CD4-positive, CD25-positive, alpha-beta regulatory T cell (primary cell): ENCODE measurements around the gene RAB26. TPM values are rescaled to one million over a fixed set of nuclear protein-coding genes. Genes with fewer than 3 reads are reported as not detected.

ENCODE experiments used
- ATAC-seq, 2 donors: fragments of 150-1000 bp; cut with Tn5 transposase; one replicate each; pipeline ENCODE4 v1.10.0; 2021; ENCODE audit warnings: low read depth in 2 of 2, moderate number of reproducible peaks in 2 of 2, moderate library complexity in 1 of 2
- DNase-seq, 3 donors: peaks; one replicate each; pipeline versions ENCODE4 v3.0.0 to v3.0.0-alpha.2; 2012 to 2022; ENCODE audit warnings: mixed read lengths in 1 of 3
- H3K27ac ChIP-seq: one replicate; pipeline ENCODE4 v1.7.0; 2013; ENCODE audit warnings: mild to moderate bottlenecking, low read length; ENCODE audit not compliant: insufficient read depth, poor library complexity, severe bottlenecking
- H3K27me3 ChIP-seq: one replicate; pipeline ENCODE4 v1.7.0; 2013; ENCODE audit warnings: low read length; ENCODE audit not compliant: control insufficient read depth, insufficient read depth
- H3K36me3 ChIP-seq: one replicate; pipeline ENCODE4 v1.7.0; 2013; ENCODE audit warnings: mild to moderate bottlenecking, low read length, moderate library complexity; ENCODE audit not compliant: control insufficient read depth, insufficient read depth
- H3K4me1 ChIP-seq: 2 replicates; pipeline ENCODE4 v1.7.0; 2013; ENCODE audit warnings: mild to moderate bottlenecking, low read length; ENCODE audit not compliant: insufficient read depth, control insufficient read depth, poor library complexity, severe bottlenecking
- H3K4me3 ChIP-seq: one replicate; pipeline ENCODE4 v1.7.0; 2013; ENCODE audit warnings: low read depth, mild to moderate bottlenecking, low read length, moderate library complexity
- H3K9me3 ChIP-seq, 2 experiments: 1 replicate in 1 of 2; 2 replicates in 1 of 2; pipeline ENCODE4 v1.7.0; 2013; ENCODE audit warnings: low read length in 2 of 2, mild to moderate bottlenecking in 1 of 2, moderate library complexity in 1 of 2; ENCODE audit not compliant: control insufficient read depth in 2 of 2
- H3K27ac Mint-ChIP-seq, 3 donors: one replicate each; pipeline ENCODE4 v1.8.0; 2020 to 2022; ENCODE audit warnings: mild to moderate bottlenecking in 3 of 3, mixed read lengths in 3 of 3, moderate library complexity in 2 of 3
- H3K27me3 Mint-ChIP-seq: one replicate; pipeline ENCODE4 v1.8.0; 2022; ENCODE audit warnings: mild to moderate bottlenecking, mixed read lengths
- H3K36me3 Mint-ChIP-seq: one replicate; pipeline ENCODE4 v1.8.0; 2020; ENCODE audit warnings: mixed read lengths
- H3K4me1 Mint-ChIP-seq, 4 donors: one replicate each; pipeline ENCODE4 v1.8.0; 2020 to 2022; ENCODE audit warnings: mixed read lengths in 4 of 4, mild to moderate bottlenecking in 1 of 4
- H3K4me3 Mint-ChIP-seq, 4 donors: one replicate each; pipeline ENCODE4 v1.8.0; 2020 to 2022; ENCODE audit warnings: mild to moderate bottlenecking in 4 of 4, mixed read lengths in 4 of 4, moderate library complexity in 3 of 4
- H3K9me3 Mint-ChIP-seq, 7 donors: one replicate each; pipeline ENCODE4 v1.8.0; 2020 to 2022; ENCODE audit warnings: mixed read lengths in 7 of 7, mild to moderate bottlenecking in 3 of 7, moderate library complexity in 2 of 7
- polyA plus RNA-seq, 4 donors: library from polyadenylated mRNA; unstranded; fragments of 300-500 nt; fragmentation: Illumina TruSeq; gene quantifications; one replicate each; pipeline ENCODE4 v1.2.3, GENCODE V29; 2021
- total RNA-seq: library from RNA; stranded (reverse); gene quantifications from one replicate; pipeline ENCODE4 v1.2.3, GENCODE V29; 2022

RAB26 gene
- total and polyA plus RNA-seq, 5 donors from 2014 or later: 0.38 to 1.2 (median 0.93) TPM; not detected in 1

DNA sequence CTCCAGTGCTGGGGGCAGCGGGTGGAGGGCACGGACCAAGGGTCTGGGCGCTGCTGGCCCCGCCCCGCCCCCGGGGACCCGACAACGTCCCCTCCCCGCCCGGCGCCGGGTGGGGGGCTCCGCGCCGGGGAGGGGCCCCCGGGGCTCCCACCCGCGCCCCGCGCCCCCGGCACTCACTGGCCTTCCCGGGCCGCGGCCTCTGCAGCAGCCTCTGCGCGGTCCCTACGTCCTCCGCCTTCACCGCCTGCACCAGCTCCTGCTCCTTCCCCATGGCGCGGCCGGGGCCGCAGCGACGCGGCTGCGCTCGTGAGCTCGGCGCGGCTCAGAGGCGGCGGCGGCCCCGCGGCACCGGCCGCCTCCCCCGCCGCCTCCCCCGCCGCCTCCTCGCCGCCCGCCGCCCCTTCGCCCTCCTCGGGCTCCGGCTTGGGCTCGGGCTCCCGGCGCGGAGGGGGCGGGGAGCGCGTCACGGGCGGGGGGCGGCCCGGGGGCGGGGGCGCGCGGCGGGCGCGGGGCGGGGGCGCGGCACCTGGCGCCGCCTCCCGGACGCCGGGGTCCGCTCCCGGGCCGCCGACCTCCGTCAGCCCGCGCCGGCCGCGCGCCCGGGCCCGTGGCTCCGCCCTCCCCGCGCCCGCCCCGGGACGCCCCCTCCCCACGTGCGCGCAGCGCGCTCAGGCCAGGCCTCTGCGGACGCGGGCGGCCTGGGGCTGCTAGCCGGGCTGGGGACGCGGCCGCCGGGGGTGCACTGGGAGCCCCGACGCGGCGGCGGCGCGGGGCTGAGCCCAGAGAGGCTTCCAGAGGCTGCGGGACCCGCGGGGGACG is 47.9 kb downstream of the RAB26 start, which contains the start of gene CASKIN1:
Gene CASKIN1, minus strand, starts transcription at position 444 of the 819 bp plus-strand sequence. Its CDS starts 173 bp downstream, at position 271.
- H3K36me3 Mint-ChIP-seq: no peaks in the 10 kb centered on the region

GRCh38 chr16:2196981-2197511 is 48.6 kb downstream of the RAB26 start:
- H3K27me3 ChIP-seq: peaks cover 12% of the 10 kb centered on the region
- peaks cover 20% of the 10 kb centered on the region for H3K4me1 ChIP-seq
- Mint-ChIP-seq H3K4me3 (peak overlapping the region; percentile 48 to 59 (median 57)), H3K36me3 (no peaks in the 10 kb centered on the region), H3K27me3 (peaks cover 38% of the 10 kb centered on the region), H3K27ac (no peak overlapping the region), H3K9me3 (no peaks in the 10 kb centered on the region), H3K4me1 (peaks cover 0 to 11% (median 2%) of the 10 kb centered on the region in 4 donors)
- DNase-seq: no peak
- no peak overlapping the region for H3K4me3 ChIP-seq
- no peak overlapping the region for H3K27ac ChIP-seq
- no peak for ATAC-seq
- no peaks in the 10 kb centered on the region for H3K9me3 ChIP-seq
- H3K36me3 ChIP-seq: no peaks in the 10 kb centered on the region

More for the DNA sequence above, 47.9 kb downstream of the RAB26 start, which contains the start of gene CASKIN1:
- H3K4me3 Mint-ChIP-seq: peak within 1 kb of the TSS; percentile 48 to 59 (median 57)
- H3K36me3 ChIP-seq: no peaks in the 10 kb centered on the region
- H3K9me3 Mint-ChIP-seq: no peaks in the 10 kb centered on the region
- peaks cover 38% of the 10 kb centered on the region for H3K27me3 Mint-ChIP-seq
- ATAC-seq: no peak
- peaks cover 20% of the 10 kb centered on the region for H3K4me1 ChIP-seq
- peaks cover 0 to 11% (median 2%) of the 10 kb centered on the region in 4 donors for H3K4me1 Mint-ChIP-seq
- peaks cover 12% of the 10 kb centered on the region for H3K27me3 ChIP-seq
- no peak within 1 kb of the TSS for H3K4me3 ChIP-seq
- H3K27ac Mint-ChIP-seq: no peak within 1 kb of the TSS
- H3K27ac ChIP-seq: no peak within 1 kb of the TSS
- no peaks in the 10 kb centered on the region for H3K9me3 ChIP-seq
- no peak for DNase-seq

DNA sequence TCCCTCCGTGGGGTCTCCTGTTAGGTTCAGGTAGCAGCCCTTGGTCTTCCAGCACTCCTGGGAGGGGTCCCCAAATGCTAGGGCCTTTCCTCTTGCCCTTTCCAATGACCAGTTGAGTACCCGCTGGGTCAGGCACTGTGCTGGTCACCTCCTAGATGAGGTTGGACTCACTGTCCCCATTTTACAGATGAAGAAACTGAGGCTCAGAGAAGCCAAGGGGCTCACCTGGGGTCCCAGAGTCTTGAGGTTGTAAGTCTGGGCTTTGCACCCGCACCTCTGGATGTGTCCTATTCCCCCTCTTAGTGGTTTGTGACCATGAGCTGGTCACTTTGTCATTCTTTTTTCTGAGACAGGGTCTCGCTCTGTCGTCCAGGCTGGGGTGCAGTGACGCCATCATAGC is 49.3 kb downstream of the RAB26 start:
- Mint-ChIP-seq H3K4me1 (peaks cover 0 to 11% (median 2%) of the 10 kb centered on the region in 4 donors), H3K27ac (no peak overlapping the region), H3K9me3 (no peaks in the 10 kb centered on the region), H3K4me3 (peak overlapping the region; percentile 52 to 83 (median 61)), H3K27me3 (peaks cover 42% of the 10 kb centered on the region), H3K36me3 (no peaks in the 10 kb centered on the region)
- Histone ChIP-seq H3K4me3 (no peak overlapping the region), H3K36me3 (no peaks in the 10 kb centered on the region), H3K4me1 (peaks cover 20% of the 10 kb centered on the region), H3K27ac (no peak overlapping the region), H3K9me3 (no peaks in the 10 kb centered on the region), H3K27me3 (peaks cover 12% of the 10 kb centered on the region)
- ATAC-seq (no peak), DNase-seq (no peak)

DNA sequence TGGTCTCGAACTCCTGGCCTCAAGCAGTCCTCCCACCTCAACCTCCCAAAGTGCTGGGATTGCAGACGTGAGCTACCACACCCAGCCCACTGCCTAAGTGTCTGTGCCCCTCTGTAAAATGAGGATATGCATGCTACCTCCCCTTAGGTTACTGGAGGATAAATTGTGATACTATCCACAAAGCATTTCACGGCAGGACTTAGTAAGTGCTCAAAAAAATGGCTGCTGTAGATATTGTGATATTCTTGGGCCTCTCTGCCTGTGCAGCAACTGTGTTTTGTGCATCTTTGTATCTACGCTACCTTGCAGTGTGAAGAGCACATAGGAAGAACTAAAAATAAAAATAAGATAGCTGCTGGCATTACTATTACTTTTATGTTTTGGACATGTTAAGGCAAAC is 49.9 kb downstream of the RAB26 start:
- H3K4me3 ChIP-seq: no peak overlapping the region
- ATAC-seq (no peak), DNase-seq (no peak)
- peak overlapping the region; percentile 52 to 83 (median 61) for H3K4me3 Mint-ChIP-seq
- H3K9me3 Mint-ChIP-seq: no peaks in the 10 kb centered on the region
- H3K27me3 ChIP-seq: peaks cover 12% of the 10 kb centered on the region
- peaks cover 0 to 11% (median 2%) of the 10 kb centered on the region in 4 donors for H3K4me1 Mint-ChIP-seq
- no peaks in the 10 kb centered on the region for H3K36me3 Mint-ChIP-seq
- H3K9me3 ChIP-seq: no peaks in the 10 kb centered on the region
- no peaks in the 10 kb centered on the region for H3K36me3 ChIP-seq
- peaks cover 20% of the 10 kb centered on the region for H3K4me1 ChIP-seq
- peaks cover 43% of the 10 kb centered on the region for H3K27me3 Mint-ChIP-seq
- H3K27ac ChIP-seq: no peak overlapping the region
- no peak overlapping the region for H3K27ac Mint-ChIP-seq

- H3K4me1 Mint-ChIP-seq: peaks cover 0 to 11% (median 2%) of the 10 kb centered on the region in 4 donors
- H3K36me3 Mint-ChIP-seq: no peaks in the 10 kb centered on the region
- no peak for DNase-seq
- no peaks in the 10 kb centered on the region for H3K9me3 ChIP-seq
- no peaks in the 10 kb centered on the region for H3K36me3 ChIP-seq
- H3K27ac Mint-ChIP-seq: no peak overlapping the region
- ATAC-seq: no peak
- peaks cover 12% of the 10 kb centered on the region for H3K27me3 ChIP-seq
- H3K9me3 Mint-ChIP-seq: no peaks in the 10 kb centered on the region
- peaks cover 20% of the 10 kb centered on the region for H3K4me1 ChIP-seq
- peaks cover 46% of the 10 kb centered on the region for H3K27me3 Mint-ChIP-seq
- H3K4me3 Mint-ChIP-seq: peak overlapping the region in 1 of 4 donors; percentile 59
- no peak overlapping the region for H3K4me3 ChIP-seq
- H3K27ac ChIP-seq: no peak overlapping the region
These were observed 50.7 kb downstream of the RAB26 start for GRCh38 chr16:2199095-2199494.

DNA sequence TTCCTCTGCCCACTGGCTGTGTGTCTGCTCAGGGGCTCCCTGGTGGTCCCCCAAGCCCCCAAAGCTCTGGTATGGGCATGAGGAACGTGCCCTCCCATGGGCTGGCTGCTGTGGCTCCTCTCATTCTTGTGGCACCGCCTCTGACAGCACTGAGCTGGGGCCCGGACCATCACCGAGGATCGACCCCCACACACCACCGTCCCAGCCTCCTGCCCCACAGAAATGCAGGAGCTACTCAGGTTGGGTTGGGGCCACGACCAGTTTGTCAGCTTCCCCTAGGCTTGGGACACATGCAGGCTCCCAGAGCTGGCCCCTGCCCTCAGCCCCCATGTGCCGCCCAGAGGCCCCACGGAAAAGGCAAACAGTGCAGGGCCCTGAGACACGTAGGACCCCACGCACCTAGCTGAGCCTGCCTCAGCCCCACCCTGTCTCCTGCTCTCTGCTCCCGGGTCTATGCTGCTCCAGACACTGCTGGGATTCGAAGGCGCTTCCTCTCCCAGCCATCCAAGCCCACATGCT is 51.3 kb downstream of the RAB26 start:
- no peak overlapping the region for H3K27ac Mint-ChIP-seq
- peaks cover 0 to 15% (median 4%) of the 10 kb centered on the region in 4 donors for H3K4me1 Mint-ChIP-seq
- H3K36me3 Mint-ChIP-seq: no peaks in the 10 kb centered on the region
- no peaks in the 10 kb centered on the region for H3K9me3 Mint-ChIP-seq
- Histone ChIP-seq H3K27me3 (peaks cover 12% of the 10 kb centered on the region), H3K27ac (no peak overlapping the region), H3K4me1 (peaks cover 22% of the 10 kb centered on the region), H3K4me3 (no peak overlapping the region), H3K9me3 (no peaks in the 10 kb centered on the region), H3K36me3 (no peaks in the 10 kb centered on the region)
- peaks cover 44% of the 10 kb centered on the region for H3K27me3 Mint-ChIP-seq
- ATAC-seq (no peak), DNase-seq (no peak)
- H3K4me3 Mint-ChIP-seq: no peak overlapping the region

DNA sequence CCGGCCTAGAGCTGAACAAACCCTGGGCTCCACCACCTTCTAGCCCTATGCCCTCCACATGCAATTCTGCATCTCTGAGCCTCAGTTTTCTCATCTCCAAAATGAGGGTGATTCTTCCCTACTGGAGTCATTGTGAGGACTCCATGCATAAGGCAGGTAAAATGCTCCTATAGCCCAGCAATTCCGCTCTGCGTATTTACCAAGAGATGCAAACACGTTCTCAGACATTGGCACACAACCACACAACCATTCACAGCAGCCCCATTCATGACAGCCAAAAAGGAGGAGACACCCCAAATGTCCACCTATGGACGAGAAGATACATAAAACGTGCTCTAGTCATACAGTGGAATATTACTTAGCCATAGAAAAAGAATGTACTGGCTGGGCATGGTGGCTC is 51.9 kb downstream of the RAB26 start:
- Histone ChIP-seq H3K27ac (no peak overlapping the region), H3K27me3 (peaks cover 10% of the 10 kb centered on the region), H3K9me3 (no peaks in the 10 kb centered on the region), H3K36me3 (no peaks in the 10 kb centered on the region), H3K4me1 (peaks cover 22% of the 10 kb centered on the region), H3K4me3 (no peak overlapping the region)
- DNase-seq (no peak), ATAC-seq (no peak)
- no peaks in the 10 kb centered on the region for H3K9me3 Mint-ChIP-seq
- H3K4me1 Mint-ChIP-seq: peaks cover 0 to 10% (median 2%) of the 10 kb centered on the region in 4 donors
- no peak overlapping the region for H3K27ac Mint-ChIP-seq
- H3K27me3 Mint-ChIP-seq: peaks cover 38% of the 10 kb centered on the region
- peak overlapping the region in 1 of 4 donors; percentile 85 for H3K4me3 Mint-ChIP-seq
- no peaks in the 10 kb centered on the region for H3K36me3 Mint-ChIP-seq
